Daoy (cell line): ENCODE measurements around the gene TMEM35A. TPM values are rescaled to one million over a fixed set of nuclear protein-coding genes. Genes with fewer than 3 reads are reported as not detected.

Experiments used
- total RNA-seq: library from RNA; depleted of rRNA; stranded (reverse); fragments of >200 nt; shearing (Covaris generic); gene quantifications from 2 replicates; pipeline ENCODE4 v1.2.3, GENCODE V29; 2014; rRNA removed

TMEM35A gene
- total RNA-seq, 1 experiment from 2014 or later: not detected

Other genes starting within 250 kb of the TMEM35A start
- not detected in 2 replicates for gene NOX1, start 204.5 kb upstream of the TMEM35A start, total RNA-seq
- not detected in 2 replicates for gene XKRX, start 150.0 kb upstream of the TMEM35A start, total RNA-seq
- not detected in 2 replicates for gene ARL13A, start 109.2 kb upstream of the TMEM35A start, total RNA-seq
- 9.0 and 19.9 TPM in 2 replicates for gene TRMT2B, start 26.8 kb upstream of the TMEM35A start, total RNA-seq
- gene CENPI, start 19.3 kb downstream of the TMEM35A start, total RNA-seq: 33.7 and 43.6 TPM in 2 replicates
- 0.34 and 0.65 TPM in 2 replicates for gene DRP2, start 140.9 kb downstream of the TMEM35A start, total RNA-seq
- 0.06 and 0.17 TPM in 2 replicates for gene TAF7L, start 212.5 kb downstream of the TMEM35A start, total RNA-seq